ENCODE data around the gene DCTN4. TPM values are rescaled to one million over a fixed set of nuclear protein-coding genes. Genes with fewer than 3 reads are reported as not detected.

The DCTN4 gene
- total RNA-seq, 1 experiment from 2014 or later, result 66.8 TPM

GRCh38 chr5:150729859-150730258 is 29.0 kb downstream of the DCTN4 start:
- Histone ChIP-seq H3K27ac (ENCODE audit: low read length) (no peak overlapping the region), H3K4me3 (ENCODE audit: low read depth in 2 of 2, low read length in 2 of 2) (no peak overlapping the region), H3K36me3 (ENCODE audit: control insufficient read depth, insufficient read depth, low read length) (peaks cover 58% of the 10 kb centered on the region), H3K27me3 (ENCODE audit: control insufficient read depth, insufficient read depth, low read length) (no peaks in the 10 kb centered on the region), H3K4me1 (ENCODE audit: control insufficient read depth, insufficient read depth, low read length) (no peaks in the 10 kb centered on the region), H3K9me3 (ENCODE audit: control insufficient read depth, insufficient read depth, low read depth, low read length) (no peaks in the 10 kb centered on the region)
- ChIA-PET POLR2A (no interaction called here), CTCF (interaction anchor here (0.7 kb wide), 1 partner anchor 185 kb away, joined by 9 read pairs; no protein-coding TSS in a partner anchor)
- intact Hi-C loops (cut with micrococcal nuclease; ENCODE audit: unreplicated experiment), result no loop called here
- BruUV-seq (replicated peaks), result no TSS peak
- no peak for ATAC-seq
- no peak for DNase-seq (ENCODE audit: low read depth, low spot score)
- TF ChIP-seq SIN3A (IDR thresholded peaks at IDR 0.05; ENCODE audit: borderline replicate concordance, insufficient read depth, low read depth, low read length) (no peak), REST (IDR thresholded peaks at IDR 0.05; ENCODE audit: insufficient read depth in 1 of 2, low read depth in 2 of 2, low read length in 1 of 2) (no peak), CTCF (IDR thresholded peaks at IDR 0.05) (no peak), POLR2AphosphoS5 (IDR thresholded peaks at IDR 0.05; ENCODE audit: low read depth, low read length) (no peak), TCF7L2 (IDR thresholded peaks at IDR 0.05; ENCODE audit: low read depth, low read length) (no peak)
- in situ Hi-C loops (cut with HindIII; ENCODE audit: low pct_unique_long_range_greater_than_20kb, low sequenced_read_pairs), result no loop called here

- no peaks in the 10 kb centered on the region for H3K9me3 ChIP-seq (ENCODE audit: control insufficient read depth, insufficient read depth, low read depth, low read length)
- ATAC-seq (no peak), DNase-seq (ENCODE audit: low read depth, low spot score) (no peak)
- no peaks in the 10 kb centered on the region for H3K27me3 ChIP-seq (ENCODE audit: control insufficient read depth, insufficient read depth, low read length)
- no peak for TF ChIP-seq TCF7L2 (IDR thresholded peaks at IDR 0.05; ENCODE audit: low read depth, low read length)
- no peak for TF ChIP-seq SIN3A (IDR thresholded peaks at IDR 0.05; ENCODE audit: borderline replicate concordance, insufficient read depth, low read depth, low read length)
- no peak for TF ChIP-seq POLR2AphosphoS5 (IDR thresholded peaks at IDR 0.05; ENCODE audit: low read depth, low read length)
- TF ChIP-seq REST (IDR thresholded peaks at IDR 0.05; ENCODE audit: insufficient read depth in 1 of 2, low read depth in 2 of 2, low read length in 1 of 2), result no peak
- no peak for TF ChIP-seq CTCF (IDR thresholded peaks at IDR 0.05)
- BruUV-seq (replicated peaks), result no TSS peak
- no peaks in the 10 kb centered on the region for H3K4me1 ChIP-seq (ENCODE audit: control insufficient read depth, insufficient read depth, low read length)
- no peak overlapping the region for H3K4me3 ChIP-seq (ENCODE audit: low read depth in 2 of 2, low read length in 2 of 2)
- intact Hi-C loops (cut with micrococcal nuclease; ENCODE audit: unreplicated experiment) (no loop called here), in situ Hi-C loops (cut with HindIII; ENCODE audit: low pct_unique_long_range_greater_than_20kb, low sequenced_read_pairs) (no loop called here)
- ChIA-PET POLR2A (no interaction called here), CTCF (no interaction called here)
- H3K27ac ChIP-seq (ENCODE audit: low read length), result no peak overlapping the region
- H3K36me3 ChIP-seq (ENCODE audit: control insufficient read depth, insufficient read depth, low read length), result peaks cover 64% of the 10 kb centered on the region
Measured at GRCh38 chr5:150723845-150724244, 35.0 kb downstream of the DCTN4 start.

Data from Panc1 (cell line).